UCSD-AML1 (cell line): ENCODE measurements around the gene RGS7BP.
"Not testable (repeated sequence)": the region's sequence is repeated elsewhere in the genome, so short reads cannot be mapped to it uniquely, and the experiment has no call there.

Experiments used
- DNase-seq: peaks from one replicate; lab custom pipeline; 2025; ENCODE audit not compliant: unreplicated experiment; lab: John Stamatoyannopoulos, UW

The RGS7BP gene

DNA sequence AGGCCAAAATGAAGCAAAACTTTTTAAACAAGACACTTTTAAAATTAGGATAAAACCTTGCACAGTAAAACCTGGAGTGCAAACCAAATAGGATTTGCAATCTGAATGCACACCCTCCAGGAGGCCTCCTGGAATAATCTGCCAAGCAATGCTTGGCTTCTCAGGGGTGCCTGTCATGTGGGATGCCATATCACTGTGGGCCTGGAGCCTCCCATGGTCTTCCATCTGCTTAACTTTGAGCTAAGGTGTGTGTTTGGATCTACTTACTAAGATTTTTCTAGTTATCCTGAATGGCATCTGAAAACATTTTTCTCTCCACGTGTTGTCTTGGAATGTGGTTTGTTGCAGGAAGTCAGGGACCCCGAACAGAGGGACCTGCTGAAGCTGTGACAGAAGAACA lies 52.1 kb downstream of the RGS7BP start:
- no peak for DNase-seq

DNA sequence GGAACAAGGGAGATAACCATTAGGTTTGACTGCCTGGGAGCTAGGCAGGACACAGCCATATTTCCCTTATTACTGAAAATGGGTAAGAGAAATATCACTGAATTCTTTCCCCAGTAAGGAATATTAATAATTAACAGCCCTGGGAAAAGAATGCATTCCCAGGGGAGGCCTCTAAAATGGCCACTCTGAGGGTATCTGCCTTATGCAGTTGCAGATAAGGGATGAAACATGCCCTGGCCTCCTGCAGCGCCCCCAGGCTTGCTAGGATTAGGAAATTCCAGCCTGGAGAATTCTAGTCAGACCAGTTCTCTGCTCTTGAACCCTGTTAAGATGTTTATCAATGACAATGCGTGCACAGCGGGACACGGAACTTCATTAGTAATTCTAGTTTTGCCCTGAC lies 52.8 kb downstream of the RGS7BP start:
- not testable (repeated sequence) for DNase-seq

DNA sequence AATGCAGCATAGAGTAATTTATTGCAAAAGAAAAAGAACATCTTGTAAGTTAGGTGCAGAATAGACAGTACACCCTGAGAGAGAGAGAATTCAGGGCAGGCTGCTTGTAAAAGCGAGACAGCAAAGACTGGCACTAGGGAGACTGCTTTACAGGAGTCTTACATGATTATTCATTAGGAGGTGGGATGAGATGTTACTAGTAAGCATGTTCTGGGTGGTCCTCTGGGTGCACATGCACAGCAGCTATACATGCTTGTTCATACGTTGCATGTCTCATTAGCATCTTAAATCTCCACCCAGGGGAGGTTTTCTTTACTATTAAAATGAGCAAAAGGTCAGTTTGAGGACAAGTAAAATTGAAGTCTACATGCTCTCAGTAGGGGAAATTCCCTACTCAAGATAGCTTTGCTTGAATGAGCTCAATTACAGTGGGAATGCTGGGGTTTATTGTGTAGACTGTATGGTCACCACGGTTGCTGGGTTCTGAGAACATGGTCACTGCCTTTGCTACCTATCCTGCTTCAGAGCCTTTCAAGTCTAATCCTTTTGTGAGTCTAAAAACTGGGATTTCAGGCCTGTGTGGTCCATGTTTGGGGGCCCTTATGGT lies 60.6 kb downstream of the RGS7BP start:
- DNase-seq, result no peak

DNA sequence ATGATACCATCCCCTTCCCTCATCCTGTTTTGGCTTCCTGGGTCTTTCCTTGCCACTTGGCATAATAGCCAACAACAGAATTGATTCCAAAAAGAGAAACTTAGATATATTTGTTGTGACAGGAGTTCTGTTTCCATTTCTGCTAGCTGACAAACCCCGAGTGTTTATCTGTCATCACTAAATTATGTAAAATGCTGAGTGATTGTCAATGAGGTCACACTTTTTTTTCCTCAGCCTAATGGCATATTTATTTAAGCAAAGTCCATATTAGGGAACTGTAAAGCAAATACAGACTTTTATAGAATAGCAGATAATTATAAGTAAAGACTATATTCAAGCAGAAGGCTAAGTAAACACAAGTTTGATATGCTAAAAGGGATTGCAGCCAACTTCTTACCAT lies 64.0 kb downstream of the RGS7BP start:
- DNase-seq, result no peak

DNA sequence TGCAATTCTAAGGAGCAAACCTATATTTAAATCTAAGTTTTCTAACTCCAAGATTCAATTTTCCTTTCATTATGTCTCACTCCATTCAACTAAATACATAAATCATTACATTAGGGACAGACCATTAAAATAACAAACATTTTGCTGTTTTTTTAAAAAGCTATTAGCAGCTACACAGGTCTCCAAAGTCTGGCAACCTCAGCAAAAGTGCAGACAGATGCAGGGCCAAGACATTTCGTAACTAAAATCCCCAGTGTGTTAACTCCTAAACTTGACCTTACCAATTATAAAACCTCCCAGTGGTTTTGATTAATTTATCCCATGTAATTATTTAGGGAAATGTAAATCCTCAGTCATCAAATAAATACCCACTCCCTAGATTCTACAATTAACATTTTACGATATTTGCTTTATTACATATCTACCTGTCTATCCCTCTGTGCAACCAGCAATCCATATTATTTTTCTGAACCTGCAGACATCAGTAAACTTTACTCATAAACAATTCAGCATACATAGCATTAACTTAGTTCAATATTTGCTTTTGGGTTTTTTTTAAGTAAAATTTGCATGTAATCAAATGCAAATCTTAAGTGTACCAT lies 64.7 kb downstream of the RGS7BP start:
- no peak for DNase-seq

DNA sequence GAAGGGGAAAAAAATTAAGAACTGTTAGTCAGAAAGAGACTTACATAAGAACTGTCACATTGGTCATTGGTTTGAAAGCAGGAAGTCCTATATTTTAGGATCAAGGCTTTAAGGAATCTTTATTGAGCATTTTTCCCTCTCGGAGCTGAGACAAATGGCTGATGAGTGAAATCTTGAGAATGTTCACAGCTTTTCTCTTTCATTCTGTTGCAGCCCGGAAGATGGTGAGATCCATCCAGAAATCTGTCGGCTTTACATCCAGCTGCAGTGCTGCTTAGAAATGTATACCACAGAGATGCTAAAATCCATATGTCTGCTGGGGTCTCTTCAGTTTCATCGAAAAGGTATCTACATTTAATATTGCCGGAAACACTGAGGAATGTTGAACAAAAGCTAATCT lies 69.7 kb downstream of the RGS7BP start:
- DNase-seq, result no peak

DNA sequence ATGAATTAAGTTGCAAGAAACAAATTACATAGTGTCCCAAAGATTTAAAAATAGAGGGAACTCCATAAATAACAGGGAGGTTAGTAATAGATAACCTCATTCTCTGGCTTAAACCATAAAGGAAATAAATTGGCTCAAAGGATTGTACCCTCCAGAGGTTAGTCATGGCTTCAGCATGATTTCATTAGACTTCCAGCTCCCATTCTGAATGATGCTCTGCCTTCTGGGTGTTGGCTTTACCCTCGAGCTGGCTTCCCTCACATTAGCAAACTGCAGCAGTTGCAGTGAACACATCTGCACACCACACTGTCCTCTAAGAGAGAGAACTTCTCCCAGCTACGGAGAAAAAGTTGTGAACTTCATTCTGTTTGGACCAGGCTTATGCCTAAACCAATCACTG lies 70.4 kb downstream of the RGS7BP start:
- no peak for DNase-seq

DNA sequence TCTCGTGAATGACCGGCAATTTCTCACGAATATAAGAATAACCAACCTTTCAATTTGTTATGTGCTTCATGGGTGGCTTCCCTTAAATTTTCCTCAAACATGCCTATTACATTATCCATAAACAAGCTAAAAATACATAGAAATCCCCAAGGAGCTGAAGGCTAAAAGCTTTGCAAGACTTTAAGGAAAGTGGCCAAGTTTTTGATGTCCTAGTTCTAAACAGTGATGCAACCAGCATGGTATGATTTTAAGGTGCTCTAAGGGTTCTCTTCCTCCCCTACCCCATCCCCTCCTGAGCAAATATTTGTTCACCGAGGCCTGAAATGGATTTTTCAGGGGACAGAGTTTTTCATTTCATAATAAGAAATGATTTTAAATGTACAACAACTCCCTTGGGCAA lies 79.8 kb downstream of the RGS7BP start:
- no peak for DNase-seq

DNA sequence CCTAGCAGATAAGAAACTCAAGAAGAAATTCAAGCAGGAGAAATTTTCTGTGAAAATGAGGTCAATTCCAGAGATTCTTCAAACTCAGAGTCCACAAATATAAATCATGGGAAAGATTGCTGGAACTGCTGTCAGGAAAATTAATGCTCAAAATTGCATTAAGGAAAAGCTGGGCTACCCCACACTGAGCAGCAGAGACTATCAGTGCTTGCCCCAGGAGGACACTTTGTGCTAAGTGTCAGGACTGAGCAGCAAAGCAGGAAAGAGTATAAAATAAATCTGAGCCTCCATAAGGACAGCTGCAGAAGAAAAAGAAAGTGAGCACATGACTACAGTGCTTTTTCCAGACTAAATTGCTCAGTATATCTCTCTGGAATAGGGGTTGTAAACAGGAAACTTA lies 81.6 kb downstream of the RGS7BP start:
- no peak for DNase-seq

DNA sequence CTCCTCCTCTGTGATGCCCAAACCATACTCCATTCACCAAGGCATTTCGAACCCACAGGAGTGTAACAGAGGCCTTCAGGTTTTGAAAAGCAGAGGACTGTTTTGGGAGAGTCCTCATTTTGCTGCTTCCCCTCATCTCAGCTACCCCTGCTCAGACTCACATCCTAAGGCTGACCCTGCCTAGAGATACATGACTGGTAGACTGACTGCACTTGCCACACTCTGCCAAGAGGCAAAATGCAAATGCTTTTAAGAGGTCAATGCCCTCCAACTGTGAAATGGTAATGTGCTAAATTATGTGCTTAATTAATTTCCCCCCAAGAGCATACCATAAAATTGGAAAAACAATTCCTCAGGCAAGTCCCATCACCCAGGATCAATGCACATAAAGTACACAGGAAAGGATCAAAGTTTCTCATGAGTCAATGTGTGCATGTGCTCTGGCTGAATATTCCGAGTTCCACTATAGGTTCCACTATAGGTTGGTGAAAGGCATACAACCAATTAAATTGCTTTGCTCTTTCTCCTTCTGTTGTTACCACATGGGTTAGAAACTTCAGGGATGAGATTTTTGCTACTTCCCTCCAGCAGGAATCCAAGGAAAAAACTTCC lies 87.0 kb downstream of the RGS7BP start:
- no peak for DNase-seq

DNA sequence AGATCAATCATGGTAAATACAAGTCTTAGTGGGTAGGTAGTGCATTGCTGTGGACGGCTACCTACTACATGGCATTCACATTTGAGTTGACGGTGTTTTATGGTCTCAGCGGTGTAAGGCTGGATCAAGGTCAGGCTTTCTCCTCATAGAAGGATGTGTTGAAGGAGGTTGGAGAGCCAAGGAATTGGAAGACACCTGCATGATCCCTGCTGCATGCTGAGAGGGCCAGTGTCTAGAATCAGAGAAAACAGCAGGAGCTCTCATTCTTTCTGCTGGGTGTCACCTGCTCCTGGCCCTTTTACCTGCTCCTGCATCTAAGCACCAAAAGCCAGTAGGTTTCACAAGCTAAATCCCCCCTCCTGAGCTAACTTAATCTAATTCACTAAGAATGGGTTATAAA lies 88.2 kb downstream of the RGS7BP start:
- DNase-seq, result no peak

DNA sequence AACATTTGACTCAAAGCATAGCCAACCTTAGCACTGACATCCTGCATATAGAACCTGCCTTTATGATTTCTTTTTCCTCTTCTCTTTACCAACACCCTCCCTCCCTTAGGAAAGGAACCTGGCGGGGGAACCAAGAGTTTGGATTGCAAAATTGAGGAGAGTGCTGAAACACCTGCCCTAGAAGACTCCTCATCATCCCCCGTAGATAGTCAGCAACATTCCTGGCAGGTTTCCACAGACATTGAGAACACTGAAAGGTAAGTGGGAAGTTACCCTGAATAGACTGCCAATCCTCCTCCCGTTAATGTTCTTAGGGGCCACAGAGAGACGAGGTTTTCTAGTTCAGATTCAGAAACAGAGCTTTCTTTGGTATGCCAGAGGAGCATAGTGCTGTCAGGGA lies 88.8 kb downstream of the RGS7BP start:
- DNase-seq, result no peak

DNA sequence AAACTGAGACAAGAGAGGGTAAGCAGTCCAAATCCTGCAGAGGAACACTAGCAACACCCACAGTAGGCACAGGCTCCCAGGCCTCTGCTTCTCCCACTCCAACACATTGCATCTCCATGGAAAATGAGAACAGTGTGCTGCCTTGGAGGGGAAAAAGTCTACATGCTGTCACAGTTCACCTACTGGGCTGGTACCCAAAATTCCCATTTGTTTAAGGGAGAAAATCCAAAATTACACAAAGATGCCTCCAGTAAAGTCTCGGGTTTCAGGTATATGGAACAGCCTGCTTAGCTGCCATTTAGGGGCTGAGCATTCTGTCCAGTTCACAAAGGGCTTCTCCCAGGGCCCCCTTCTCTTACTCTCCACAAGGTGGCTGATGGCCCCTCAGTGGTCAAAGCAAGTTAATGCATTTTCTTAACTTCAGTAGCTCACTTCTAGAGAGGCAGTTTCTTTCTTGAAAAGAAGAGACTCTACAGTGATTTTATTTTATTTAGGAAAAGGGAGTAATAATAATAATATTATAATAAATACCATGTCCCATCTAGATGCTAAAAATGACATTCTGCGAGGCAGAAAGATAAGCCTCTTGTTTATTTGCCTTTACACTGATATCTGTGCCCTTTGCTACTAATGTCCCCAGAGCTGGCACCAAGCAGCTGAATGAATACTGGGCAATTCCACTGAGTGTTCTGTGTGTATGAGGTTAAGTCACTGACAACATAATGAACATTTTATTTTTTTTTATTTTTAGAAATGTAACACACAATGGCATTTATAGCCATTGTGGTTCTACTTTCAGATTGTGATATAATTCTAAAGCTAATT lies 89.4 kb downstream of the RGS7BP start:
- DNase-seq, result no peak

DNA sequence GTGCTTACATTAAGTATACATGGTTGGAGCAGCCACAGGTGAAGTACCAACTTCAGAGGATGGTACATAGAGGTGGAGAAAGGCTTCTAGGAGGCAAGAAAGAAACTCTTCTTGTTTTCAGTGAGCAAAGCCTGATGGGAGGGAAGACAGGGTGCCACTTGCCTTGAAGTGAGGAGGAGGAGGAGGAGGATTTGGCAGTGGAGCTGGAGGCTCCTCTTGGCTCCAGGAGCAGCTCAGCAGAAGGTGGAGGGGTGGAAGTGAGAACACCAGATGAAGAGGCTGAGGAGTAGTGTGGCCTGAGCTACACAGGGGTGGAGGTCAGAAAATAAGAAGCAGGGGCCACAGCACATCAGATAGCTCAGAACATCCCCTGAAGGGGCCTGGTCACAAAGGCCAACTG lies 93.4 kb downstream of the RGS7BP start:
- no peak for DNase-seq

DNA sequence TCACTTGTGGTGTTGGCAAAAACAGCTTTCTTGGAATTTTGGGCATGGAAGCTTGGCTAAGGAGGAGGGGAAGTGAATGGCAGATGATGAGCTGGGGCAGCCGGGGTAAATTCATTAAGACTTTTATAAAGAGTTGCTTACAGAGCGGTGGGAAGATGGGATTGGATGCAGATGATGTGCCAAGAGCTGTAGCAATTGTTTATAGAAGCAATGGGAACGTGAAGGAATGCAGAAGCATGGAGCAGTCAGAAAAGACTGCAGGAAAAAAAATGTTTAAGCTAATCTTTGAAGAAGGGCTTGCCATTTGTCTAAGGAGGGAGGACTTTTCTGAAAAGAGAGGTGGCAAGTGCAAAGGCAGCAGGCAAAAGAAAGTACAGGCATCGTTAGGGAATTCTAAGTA lies 97.9 kb downstream of the RGS7BP start:
- no peak for DNase-seq

DNA sequence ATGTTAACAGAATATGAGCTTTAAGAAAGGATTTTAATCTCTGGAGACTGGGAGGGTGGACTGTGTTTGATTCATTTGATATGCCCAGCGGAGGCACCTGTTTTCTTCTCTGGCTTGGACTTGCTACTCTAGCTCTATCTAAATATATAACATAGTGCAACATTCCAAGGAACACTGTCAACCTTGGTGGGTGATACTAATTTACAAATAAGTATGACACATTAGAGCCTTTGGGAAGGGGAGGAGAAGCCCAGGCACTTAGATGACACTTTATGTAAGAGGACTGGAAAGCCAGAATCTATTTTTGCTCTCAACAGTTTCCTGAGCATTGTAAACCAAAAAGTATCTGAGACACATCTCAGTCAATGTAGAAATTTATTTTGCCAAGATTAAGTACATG lies 101.1 kb downstream of the RGS7BP start:
- no peak for DNase-seq

DNA sequence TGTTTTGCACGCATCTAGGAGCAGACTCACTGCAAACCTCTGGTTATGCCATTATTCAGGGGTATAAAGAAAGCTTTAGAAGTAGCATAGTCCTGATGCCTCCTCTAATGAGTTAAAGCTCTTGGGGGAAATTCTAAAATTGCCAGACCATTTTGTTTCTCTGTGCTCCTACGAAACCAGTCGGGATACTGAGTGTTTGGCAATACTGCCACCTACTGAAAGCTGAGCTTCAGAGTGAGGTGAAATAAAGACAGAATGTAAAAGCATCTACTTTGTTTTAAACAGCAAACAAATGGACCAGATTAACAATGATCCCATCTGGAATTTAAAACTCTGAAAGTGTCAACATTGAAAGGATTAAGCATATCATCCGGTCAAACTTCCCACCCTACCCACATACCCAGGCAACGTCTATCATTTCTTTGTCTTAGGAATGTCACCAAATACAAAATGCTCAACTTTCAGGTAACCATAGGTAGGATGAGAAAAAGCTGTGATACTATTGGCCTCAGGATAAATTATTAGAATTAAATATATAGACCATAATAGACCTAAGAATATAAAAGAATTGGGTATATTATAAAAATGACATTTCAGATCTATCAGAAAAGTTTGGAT lies 106.6 kb downstream of the RGS7BP start:
- no peak for DNase-seq

DNA sequence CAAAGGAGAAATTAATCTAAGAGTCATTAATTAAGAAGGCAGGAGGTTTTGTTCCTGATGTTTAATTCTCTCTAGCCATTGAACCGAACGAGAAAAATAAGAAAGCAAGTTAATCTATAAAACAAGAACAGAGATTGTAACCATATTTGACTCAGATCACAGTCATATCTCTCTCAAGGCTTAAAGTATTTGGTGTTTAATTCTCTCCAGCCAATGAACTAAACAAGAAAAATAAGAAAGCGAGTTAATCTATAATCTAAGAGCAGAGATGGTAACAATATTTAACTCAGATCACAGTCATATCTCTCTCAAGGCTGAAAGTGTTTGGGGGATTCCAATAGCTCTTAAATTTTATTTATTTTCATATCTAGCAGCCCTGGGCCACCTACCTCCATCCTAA lies 110.1 kb downstream of the RGS7BP start:
- no peak for DNase-seq

DNA sequence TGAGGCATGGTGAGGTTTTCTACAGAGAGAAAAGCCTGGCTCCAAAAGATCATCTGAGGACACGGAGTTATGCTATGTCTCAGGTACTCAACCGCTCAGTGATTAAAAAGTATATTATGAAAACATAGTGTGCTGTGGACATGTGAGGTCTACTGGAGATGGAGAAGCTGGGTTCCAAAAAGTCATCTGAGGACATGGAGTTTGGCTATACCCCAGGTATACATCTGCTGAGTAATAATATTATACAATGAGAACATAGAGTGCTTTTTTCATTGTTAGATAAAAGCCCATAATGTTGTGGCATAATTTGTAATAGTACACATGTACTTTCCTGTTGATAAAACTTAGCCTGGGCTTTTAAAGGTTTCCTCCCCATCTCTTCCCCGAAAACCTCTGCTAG lies 113.8 kb downstream of the RGS7BP start:
- DNase-seq, result no peak

DNA sequence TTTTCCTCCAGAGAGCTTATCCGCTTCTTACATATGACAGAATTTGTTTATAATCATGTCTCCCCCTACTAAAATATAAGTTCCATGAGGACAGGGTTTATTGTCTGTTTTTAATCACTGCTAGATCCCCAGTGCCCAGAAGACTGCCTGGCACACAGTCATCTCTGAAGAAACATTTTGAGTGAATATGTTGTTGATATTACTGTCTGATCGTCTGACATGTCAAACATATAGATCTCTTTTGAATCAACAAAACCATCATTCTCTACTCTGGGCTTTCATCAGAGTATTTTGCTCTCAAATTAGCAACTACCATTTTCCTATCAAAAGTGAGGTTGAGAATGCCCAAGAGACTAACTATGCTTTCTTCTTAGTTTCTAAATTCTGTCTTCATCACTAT lies 117.2 kb downstream of the RGS7BP start:
- DNase-seq, result no peak

DNA sequence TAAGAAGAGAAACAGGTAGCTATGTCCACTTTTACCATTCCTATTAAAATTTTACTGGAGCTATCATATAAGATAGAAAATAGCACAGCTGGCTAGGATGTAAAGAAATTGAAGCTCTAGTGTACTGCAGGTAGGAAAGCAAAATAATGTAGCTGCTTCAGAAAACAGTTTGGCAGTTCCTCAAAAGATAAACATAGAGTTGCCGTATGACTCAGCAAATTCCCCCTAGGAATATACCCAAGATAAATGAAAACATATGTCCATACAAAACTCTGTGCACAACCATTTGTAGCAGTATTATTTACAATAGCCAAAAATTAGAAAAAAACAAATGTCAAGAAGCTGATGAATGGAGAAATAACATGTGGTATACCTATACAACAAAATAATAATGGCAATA lies 119.9 kb downstream of the RGS7BP start:
- DNase-seq, result no peak

DNA sequence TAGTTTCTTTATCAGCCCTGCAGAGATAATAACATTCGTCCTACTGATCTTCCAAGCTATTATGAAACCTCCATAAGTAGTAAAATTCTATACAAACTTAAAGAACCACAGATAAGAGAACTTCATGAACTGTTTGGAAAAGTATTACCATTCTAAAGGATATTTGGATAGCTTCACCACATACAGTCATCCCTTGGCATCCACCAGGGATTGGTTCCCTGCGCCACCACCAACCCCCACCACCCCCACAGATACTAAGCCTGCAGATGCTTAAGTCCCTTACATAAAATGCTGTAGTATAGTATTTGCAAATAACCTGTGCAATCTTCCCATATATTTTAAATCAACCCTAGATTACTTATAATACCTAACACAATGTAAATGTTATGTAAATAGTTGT lies 123.1 kb downstream of the RGS7BP start:
- no peak for DNase-seq
